Right lobe of liver (tissue), 4 donors: Measurements from ENCODE around the gene MYLK.

Experiments used
- CTCF ChIP-seq, 4 donors: fragments of 200-600 bp in 3 of 4; fragments of 450-650 bp in 1 of 4; IDR thresholded peaks; one replicate each; pipeline versions ENCODE4 v1.5.1 to v1.8.0; 2016 to 2022; ENCODE audit warnings: antibody characterized with exemption in 4 of 4, mild to moderate bottlenecking in 2 of 4
- POLR2A ChIP-seq: fragments of 450-650 bp; IDR thresholded peaks from one replicate; pipeline ENCODE4 v1.6.1; 2017; ENCODE audit warnings: antibody characterized with exemption, mild to moderate bottlenecking
- donor health status: DM: no; HTN: no; CAD: no.
- donor health status: DM: no; HTN: no; CAD: no.
- donor health status: DM: no; HTN: yes; CAD: no.

GRCh38 chr3:123728014-123728413 lies 156.1 kb downstream of the MYLK start:
- TF ChIP-seq CTCF (IDR thresholded peaks at IDR 0.05) = no peak
- TF ChIP-seq POLR2A = no peak
